Neural cell (in vitro differentiated cells): Measurements from ENCODE around the gene PPP2R5D. TPM values are rescaled to one million over a fixed set of nuclear protein-coding genes. Genes with fewer than 3 reads are reported as not detected.

Experiments
- H2AFZ ChIP-seq: fragments of 200-600, 300-800 bp; sonication (generic), shearing (Covaris generic); 2 replicates; pipeline ENCODE4 v1.6.0; 2014; ENCODE audit warnings: low read depth, mild to moderate bottlenecking, antibody characterized with exemption, low read length, moderate library complexity
- H3F3A ChIP-seq: fragments of 200-600 bp; shearing (Covaris generic); 2 replicates; pipeline ENCODE4 v1.6.1; 2016; ENCODE audit warnings: mild to moderate bottlenecking, moderate library complexity, mixed read lengths, antibody characterized with exemption, low read length; ENCODE audit not compliant: insufficient read depth, poor library complexity, severe bottlenecking
- H3K27ac ChIP-seq: fragments of 200-600, 300-800 bp; sonication (generic), shearing (Covaris generic); 2 replicates; pipeline ENCODE4 v1.5.1; 2014; ENCODE audit warnings: mild to moderate bottlenecking, low read length, moderate library complexity
- H3K27me3 ChIP-seq: fragments of 300-800, 200-600 bp; sonication (generic), shearing (Covaris generic); 2 replicates; pipeline ENCODE4 v1.6.0; 2014; ENCODE audit warnings: mild to moderate bottlenecking, low read depth, low read length, moderate library complexity; ENCODE audit not compliant: insufficient read depth
- H3K36me3 ChIP-seq: fragments of 300-800, 200-600 bp; sonication (generic), shearing (Covaris generic); 2 replicates; pipeline ENCODE4 v1.5.1; 2014; ENCODE audit warnings: mild to moderate bottlenecking, antibody characterized with exemption, low read length, moderate library complexity; ENCODE audit not compliant: insufficient read depth
- H3K4me2 ChIP-seq: fragments of 300-800, 200-600 bp; sonication (generic), shearing (Covaris generic); 2 replicates; pipeline ENCODE4 v1.6.0; 2014; ENCODE audit warnings: mild to moderate bottlenecking, low read length
- H3K4me3 ChIP-seq: fragments of 300-800, 200-600 bp; sonication (generic), shearing (Covaris generic); 2 replicates; pipeline ENCODE4 v1.5.1; 2014; ENCODE audit warnings: mild to moderate bottlenecking, low read length, moderate library complexity
- H3K79me2 ChIP-seq: fragments of 200-600 bp; shearing (Covaris generic); replicated peaks from 2 replicates; pipeline ENCODE4 v1.6.0; 2014; ENCODE audit warnings: mild to moderate bottlenecking, low read length, moderate library complexity; ENCODE audit not compliant: insufficient read depth
- H3K9ac ChIP-seq: fragments of 300-800, 200-600 bp; sonication (generic), shearing (Covaris generic); 2 replicates; pipeline ENCODE4 v1.6.1; 2016; ENCODE audit warnings: mild to moderate bottlenecking, low read length, mixed read lengths
- H3K9me2 ChIP-seq: fragments of 200-600 bp; shearing (Covaris generic); 2 replicates; pipeline ENCODE4 v1.6.1; 2016; ENCODE audit warnings: mild to moderate bottlenecking, low read length, mixed read lengths; ENCODE audit not compliant: insufficient read depth
- H3K9me3 ChIP-seq: fragments of 200-600, 300-800 bp; sonication (generic), shearing (Covaris generic); 2 replicates; pipeline ENCODE4 v1.6.1; 2016; ENCODE audit warnings: mild to moderate bottlenecking, mixed run types, low read length, moderate library complexity, mixed read lengths
- H4K20me1 ChIP-seq: fragments of 200-600 bp; shearing (Covaris generic); 2 replicates; pipeline ENCODE4 v1.6.1; 2016; ENCODE audit warnings: mild to moderate bottlenecking, mixed run types; ENCODE audit not compliant: insufficient read depth
- EP300 ChIP-seq: fragments of 450-650 bp; conservative IDR thresholded peaks from 2 replicates; pipeline ENCODE4 v1.6.1; 2014; ENCODE audit warnings: antibody characterized with exemption, mild to moderate bottlenecking, moderate library complexity; ENCODE audit not compliant: poor library complexity, severe bottlenecking
- EZH2 ChIP-seq: fragments of 200-600, 300-800 bp; shearing (Covaris generic), sonication (generic); IDR thresholded peaks from 2 replicates; pipeline ENCODE4 v1.6.1; 2014; ENCODE audit warnings: antibody characterized with exemption, low read length, borderline replicate concordance, mild to moderate bottlenecking; ENCODE audit not compliant: insufficient read depth, poor library complexity, severe bottlenecking
- MXI1 ChIP-seq: fragments of 450-650 bp; conservative IDR thresholded peaks from 2 replicates; pipeline ENCODE4 v1.6.1; 2014; ENCODE audit warnings: antibody characterized with exemption, mild to moderate bottlenecking; ENCODE audit not compliant: poor library complexity, severe bottlenecking
- POLR2AphosphoS5 ChIP-seq: IDR thresholded peaks from 2 replicates; pipeline ENCODE4 v1.6.1; 2012
- RAD21 ChIP-seq: fragments of 450-650 bp; conservative IDR thresholded peaks from 2 replicates; pipeline ENCODE4 v1.6.1; 2014; ENCODE audit warnings: antibody characterized with exemption, mild to moderate bottlenecking, moderate library complexity
- SMC3 ChIP-seq: fragments of 450-650 bp; conservative IDR thresholded peaks from 2 replicates; pipeline ENCODE4 v1.6.1; 2014; ENCODE audit warnings: antibody characterized with exemption, mild to moderate bottlenecking, moderate library complexity; ENCODE audit not compliant: poor library complexity
- TAF1 ChIP-seq: IDR thresholded peaks from 2 replicates; pipeline ENCODE4 v1.6.1; 2012; ENCODE audit warnings: low read depth
- polyA plus RNA-seq: library from polyadenylated mRNA; depleted of rRNA; stranded (reverse); fragments of >200 nt; gene quantifications from 2 replicates; pipeline ENCODE4 v1.2.3, GENCODE V29; 2014
- TF ChIP-seq, protein P1 (sequence below): IDR thresholded peaks from 2 replicates; pipeline ENCODE4 v1.6.1; 2012; ENCODE audit warnings: borderline replicate concordance
- TF ChIP-seq, protein P2 (sequence below): fragments of 450-650 bp; IDR thresholded peaks from 2 replicates; pipeline ENCODE4 v1.5.1; 2014; ENCODE audit warnings: antibody characterized with exemption, mild to moderate bottlenecking, moderate library complexity; ENCODE audit not compliant: poor library complexity, severe bottlenecking

PPP2R5D gene
- polyA plus RNA-seq, 1 donor from 2014 or later, result 41.1 TPM

DNA sequence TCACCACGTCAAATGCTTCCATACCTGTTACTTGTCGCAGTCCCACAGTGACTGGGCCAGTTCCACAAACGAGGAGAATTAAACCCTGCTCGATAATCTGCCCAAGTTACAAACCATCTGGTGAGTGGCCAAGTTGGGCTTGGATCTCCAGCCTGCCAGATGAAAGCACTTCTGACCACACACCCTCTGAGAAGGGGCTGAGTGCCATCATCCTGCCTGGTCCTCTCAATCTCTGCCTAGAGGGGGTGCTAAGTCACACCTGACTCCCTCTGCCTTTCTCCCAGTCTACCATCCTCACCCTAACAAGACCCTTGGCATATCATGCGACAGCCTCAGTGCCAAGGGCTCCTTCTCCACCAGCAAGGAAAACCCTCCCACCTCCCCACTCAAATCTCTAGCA lies 52.8 kb downstream of the PPP2R5D start:
- H3K36me3 ChIP-seq, result no peaks in the 10 kb centered on the region
- no peaks in the 10 kb centered on the region for H3K9me3 ChIP-seq
- no peak overlapping the region for H3K27ac ChIP-seq
- no peaks in the 10 kb centered on the region for H3K27me3 ChIP-seq
- H4K20me1 ChIP-seq, result no peaks in the 10 kb centered on the region
- H2AFZ ChIP-seq, result no peak overlapping the region
- H3K9me2 ChIP-seq, result no peaks in the 10 kb centered on the region
- no peaks in the 10 kb centered on the region for H3K79me2 ChIP-seq
- H3K4me2 ChIP-seq, result no peak overlapping the region
- no peaks in the 10 kb centered on the region for H3F3A ChIP-seq
- no peak for TF ChIP-seq MXI1
- no peak for TF ChIP-seq SMC3
- TF ChIP-seq, protein P1, sequence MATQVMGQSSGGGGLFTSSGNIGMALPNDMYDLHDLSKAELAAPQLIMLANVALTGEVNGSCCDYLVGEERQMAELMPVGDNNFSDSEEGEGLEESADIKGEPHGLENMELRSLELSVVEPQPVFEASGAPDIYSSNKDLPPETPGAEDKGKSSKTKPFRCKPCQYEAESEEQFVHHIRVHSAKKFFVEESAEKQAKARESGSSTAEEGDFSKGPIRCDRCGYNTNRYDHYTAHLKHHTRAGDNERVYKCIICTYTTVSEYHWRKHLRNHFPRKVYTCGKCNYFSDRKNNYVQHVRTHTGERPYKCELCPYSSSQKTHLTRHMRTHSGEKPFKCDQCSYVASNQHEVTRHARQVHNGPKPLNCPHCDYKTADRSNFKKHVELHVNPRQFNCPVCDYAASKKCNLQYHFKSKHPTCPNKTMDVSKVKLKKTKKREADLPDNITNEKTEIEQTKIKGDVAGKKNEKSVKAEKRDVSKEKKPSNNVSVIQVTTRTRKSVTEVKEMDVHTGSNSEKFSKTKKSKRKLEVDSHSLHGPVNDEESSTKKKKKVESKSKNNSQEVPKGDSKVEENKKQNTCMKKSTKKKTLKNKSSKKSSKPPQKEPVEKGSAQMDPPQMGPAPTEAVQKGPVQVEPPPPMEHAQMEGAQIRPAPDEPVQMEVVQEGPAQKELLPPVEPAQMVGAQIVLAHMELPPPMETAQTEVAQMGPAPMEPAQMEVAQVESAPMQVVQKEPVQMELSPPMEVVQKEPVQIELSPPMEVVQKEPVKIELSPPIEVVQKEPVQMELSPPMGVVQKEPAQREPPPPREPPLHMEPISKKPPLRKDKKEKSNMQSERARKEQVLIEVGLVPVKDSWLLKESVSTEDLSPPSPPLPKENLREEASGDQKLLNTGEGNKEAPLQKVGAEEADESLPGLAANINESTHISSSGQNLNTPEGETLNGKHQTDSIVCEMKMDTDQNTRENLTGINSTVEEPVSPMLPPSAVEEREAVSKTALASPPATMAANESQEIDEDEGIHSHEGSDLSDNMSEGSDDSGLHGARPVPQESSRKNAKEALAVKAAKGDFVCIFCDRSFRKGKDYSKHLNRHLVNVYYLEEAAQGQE, result no peak
- TF ChIP-seq POLR2AphosphoS5, result no peak
- TF ChIP-seq EZH2, result no peak
- TF ChIP-seq, protein P2, sequence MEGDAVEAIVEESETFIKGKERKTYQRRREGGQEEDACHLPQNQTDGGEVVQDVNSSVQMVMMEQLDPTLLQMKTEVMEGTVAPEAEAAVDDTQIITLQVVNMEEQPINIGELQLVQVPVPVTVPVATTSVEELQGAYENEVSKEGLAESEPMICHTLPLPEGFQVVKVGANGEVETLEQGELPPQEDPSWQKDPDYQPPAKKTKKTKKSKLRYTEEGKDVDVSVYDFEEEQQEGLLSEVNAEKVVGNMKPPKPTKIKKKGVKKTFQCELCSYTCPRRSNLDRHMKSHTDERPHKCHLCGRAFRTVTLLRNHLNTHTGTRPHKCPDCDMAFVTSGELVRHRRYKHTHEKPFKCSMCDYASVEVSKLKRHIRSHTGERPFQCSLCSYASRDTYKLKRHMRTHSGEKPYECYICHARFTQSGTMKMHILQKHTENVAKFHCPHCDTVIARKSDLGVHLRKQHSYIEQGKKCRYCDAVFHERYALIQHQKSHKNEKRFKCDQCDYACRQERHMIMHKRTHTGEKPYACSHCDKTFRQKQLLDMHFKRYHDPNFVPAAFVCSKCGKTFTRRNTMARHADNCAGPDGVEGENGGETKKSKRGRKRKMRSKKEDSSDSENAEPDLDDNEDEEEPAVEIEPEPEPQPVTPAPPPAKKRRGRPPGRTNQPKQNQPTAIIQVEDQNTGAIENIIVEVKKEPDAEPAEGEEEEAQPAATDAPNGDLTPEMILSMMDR, result no peak
- no peak for TF ChIP-seq EP300
- TF ChIP-seq TAF1, result no peak
- no peak for TF ChIP-seq RAD21
- H3K9ac ChIP-seq, result no peak overlapping the region
- no peak overlapping the region for H3K4me3 ChIP-seq

- no peaks in the 10 kb centered on the region for H3K9me2 ChIP-seq
- no peak overlapping the region for H2AFZ ChIP-seq
- H3K4me2 ChIP-seq, result no peak overlapping the region
- no peak overlapping the region for H3K4me3 ChIP-seq
- TF ChIP-seq SMC3 (no peak), EZH2 (no peak), MXI1 (no peak), EP300 (no peak), TAF1 (no peak), POLR2AphosphoS5 (no peak), RAD21 (no peak)
- TF ChIP-seq, protein P2, result no peak
- TF ChIP-seq, protein P1, result no peak
- H3K9me3 ChIP-seq, result no peaks in the 10 kb centered on the region
- no peak overlapping the region for H3K9ac ChIP-seq
- no peaks in the 10 kb centered on the region for H3F3A ChIP-seq
- no peak overlapping the region for H3K27ac ChIP-seq
- H3K27me3 ChIP-seq, result no peaks in the 10 kb centered on the region
- H3K79me2 ChIP-seq, result no peaks in the 10 kb centered on the region
- H3K36me3 ChIP-seq, result no peaks in the 10 kb centered on the region
- H4K20me1 ChIP-seq, result no peaks in the 10 kb centered on the region
Measured at GRCh38 chr6:43037706-43038105, 53.3 kb downstream of the PPP2R5D start.
